ENCODE results near the gene PRKCQ.
A peak's percentile ranks its signal among the peaks of the same experiment; 100 is the strongest.

Gene PRKCQ

GRCh38 chr10:6578795-6579182 lies 1.3 kb downstream of the PRKCQ start:
- Histone ChIP-seq H3K27me3 (ENCODE audit: control insufficient read depth, insufficient read depth, low read length) (peaks cover 4% of the 10 kb centered on the region), H3K4me3 (ENCODE audit: low read length) (peak overlapping the region; percentile 29), H3K9ac (ENCODE audit: low read length) (no peak overlapping the region), H3K4me1 (ENCODE audit: control insufficient read depth, insufficient read depth, low read length) (no peaks in the 10 kb centered on the region), H3K27ac (ENCODE audit: low read depth, low read length) (no peak overlapping the region), H3K36me3 (ENCODE audit: control insufficient read depth, insufficient read depth, low read length) (no peaks in the 10 kb centered on the region)

GRCh38 chr10:6578251-6578771 lies 1.8 kb downstream of the PRKCQ start:
- Histone ChIP-seq H3K4me1 (ENCODE audit: control insufficient read depth, insufficient read depth, low read length) (no peaks in the 10 kb centered on the region), H3K27me3 (ENCODE audit: control insufficient read depth, insufficient read depth, low read length) (peaks cover 4% of the 10 kb centered on the region), H3K36me3 (ENCODE audit: control insufficient read depth, insufficient read depth, low read length) (no peaks in the 10 kb centered on the region), H3K9ac (ENCODE audit: low read length) (no peak overlapping the region), H3K4me3 (ENCODE audit: low read length) (no peak overlapping the region), H3K27ac (ENCODE audit: low read depth, low read length) (no peak overlapping the region)

DNA sequence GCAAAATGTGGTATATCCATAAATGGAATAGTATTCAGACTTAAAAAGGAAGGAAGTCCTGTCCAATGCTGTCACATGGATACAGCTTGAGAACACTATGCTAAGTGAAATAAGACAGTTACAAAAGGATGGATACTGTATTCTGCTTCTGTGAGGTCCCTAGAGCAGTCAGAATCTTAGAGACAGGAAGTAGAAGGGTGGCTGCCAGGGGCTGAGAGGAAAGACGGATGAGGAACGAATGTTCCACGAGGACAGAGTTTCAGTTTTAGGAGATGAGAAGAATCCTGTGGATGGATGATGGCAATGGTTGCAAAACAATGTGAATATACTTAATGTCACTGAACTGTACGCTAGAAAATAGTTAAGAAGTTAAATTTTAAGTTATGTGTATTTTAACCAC lies 3.8 kb downstream of the PRKCQ start:
- Histone ChIP-seq H3K9ac (ENCODE audit: low read length) (no peak overlapping the region), H3K4me1 (ENCODE audit: control insufficient read depth, insufficient read depth, low read length) (no peaks in the 10 kb centered on the region), H3K4me3 (ENCODE audit: low read length) (no peak overlapping the region), H3K27me3 (ENCODE audit: control insufficient read depth, insufficient read depth, low read length) (peaks cover 4% of the 10 kb centered on the region), H3K27ac (ENCODE audit: low read depth, low read length) (no peak overlapping the region), H3K36me3 (ENCODE audit: control insufficient read depth, insufficient read depth, low read length) (no peaks in the 10 kb centered on the region)

GRCh38 chr10:6574664-6575176 lies 5.4 kb downstream of the PRKCQ start:
- H3K9ac ChIP-seq (ENCODE audit: low read length), result no peak overlapping the region
- no peak overlapping the region for H3K4me3 ChIP-seq (ENCODE audit: low read length)
- peaks cover 4% of the 10 kb centered on the region for H3K27me3 ChIP-seq (ENCODE audit: control insufficient read depth, insufficient read depth, low read length)
- no peak overlapping the region for H3K27ac ChIP-seq (ENCODE audit: low read depth, low read length)
- H3K36me3 ChIP-seq (ENCODE audit: control insufficient read depth, insufficient read depth, low read length), result no peaks in the 10 kb centered on the region
- H3K4me1 ChIP-seq (ENCODE audit: control insufficient read depth, insufficient read depth, low read length), result no peaks in the 10 kb centered on the region

DNA sequence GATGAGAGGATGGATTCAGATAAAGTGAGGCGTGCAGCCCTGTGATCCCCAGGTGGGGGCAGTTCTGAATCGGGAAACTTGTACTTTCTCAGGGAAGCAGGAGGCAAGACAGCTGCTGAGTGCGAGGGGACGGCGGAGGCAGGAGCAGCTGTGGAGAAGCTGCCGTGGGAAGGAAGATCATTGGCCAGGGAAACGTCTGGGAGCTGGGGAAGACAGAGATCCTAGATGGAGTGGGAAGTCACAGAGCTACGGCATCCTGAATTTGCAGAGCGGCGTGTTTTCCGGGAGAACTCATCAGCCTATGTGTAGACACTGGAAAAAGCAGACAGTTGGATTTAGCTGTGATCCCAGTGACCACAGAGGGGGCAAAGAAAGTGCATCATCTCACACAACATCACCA lies 9.2 kb downstream of the PRKCQ start:
- Histone ChIP-seq H3K36me3 (ENCODE audit: control insufficient read depth, insufficient read depth, low read length) (no peaks in the 10 kb centered on the region), H3K27me3 (ENCODE audit: control insufficient read depth, insufficient read depth, low read length) (no peaks in the 10 kb centered on the region), H3K27ac (ENCODE audit: low read depth, low read length) (no peak overlapping the region), H3K4me3 (ENCODE audit: low read length) (no peak overlapping the region), H3K4me1 (ENCODE audit: control insufficient read depth, insufficient read depth, low read length) (no peaks in the 10 kb centered on the region), H3K9ac (ENCODE audit: low read length) (no peak overlapping the region)

DNA sequence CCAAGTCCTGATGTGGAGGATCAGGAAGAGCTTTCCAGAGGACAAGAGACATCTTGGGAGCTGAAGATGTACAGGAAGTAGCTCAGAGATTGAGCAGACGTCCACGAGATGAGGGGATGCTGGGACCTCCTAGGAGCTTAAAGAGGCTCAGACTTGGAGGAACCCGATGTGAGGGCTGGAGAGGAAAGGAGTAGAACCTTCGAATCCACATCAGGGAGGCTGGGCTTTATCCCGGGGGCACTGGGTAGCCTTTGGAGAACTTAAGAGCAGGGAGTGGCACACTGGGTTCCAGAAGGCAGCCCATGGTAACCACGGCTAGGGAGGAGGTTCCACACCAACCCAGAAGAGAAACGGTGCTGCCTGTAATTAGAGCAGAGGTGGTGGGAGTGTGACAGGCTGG lies 10.8 kb downstream of the PRKCQ start:
- no peaks in the 10 kb centered on the region for H3K36me3 ChIP-seq (ENCODE audit: control insufficient read depth, insufficient read depth, low read length)
- no peak overlapping the region for H3K27ac ChIP-seq (ENCODE audit: low read depth, low read length)
- H3K27me3 ChIP-seq (ENCODE audit: control insufficient read depth, insufficient read depth, low read length), result no peaks in the 10 kb centered on the region
- H3K4me3 ChIP-seq (ENCODE audit: low read length), result no peak overlapping the region
- no peak overlapping the region for H3K9ac ChIP-seq (ENCODE audit: low read length)
- no peaks in the 10 kb centered on the region for H3K4me1 ChIP-seq (ENCODE audit: control insufficient read depth, insufficient read depth, low read length)

DNA sequence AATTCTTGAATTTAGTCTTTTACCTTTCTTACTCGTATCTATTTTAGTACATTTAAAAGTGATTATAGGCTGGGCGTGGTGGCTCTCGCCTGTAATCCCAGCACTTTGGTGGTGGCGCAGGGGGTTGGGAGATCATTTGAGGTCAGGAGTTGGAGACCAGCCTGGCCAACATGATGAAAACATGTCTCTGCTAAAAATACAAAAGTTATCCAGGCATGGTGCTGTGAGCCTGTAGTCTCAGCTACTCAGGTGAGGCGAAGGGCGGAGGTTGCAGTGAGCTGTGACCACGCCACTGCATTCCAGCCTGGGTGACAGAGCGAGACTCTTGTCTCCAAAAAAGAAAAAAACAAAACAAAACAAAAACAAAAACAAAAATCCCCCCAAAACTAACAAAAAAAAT lies 12.2 kb downstream of the PRKCQ start:
- Histone ChIP-seq H3K27ac (ENCODE audit: low read depth, low read length) (no peak overlapping the region), H3K4me1 (ENCODE audit: control insufficient read depth, insufficient read depth, low read length) (no peaks in the 10 kb centered on the region), H3K4me3 (ENCODE audit: low read length) (no peak overlapping the region), H3K36me3 (ENCODE audit: control insufficient read depth, insufficient read depth, low read length) (no peaks in the 10 kb centered on the region), H3K27me3 (ENCODE audit: control insufficient read depth, insufficient read depth, low read length) (no peaks in the 10 kb centered on the region), H3K9ac (ENCODE audit: low read length) (no peak overlapping the region)

GRCh38 chr10:6567203-6567703 lies 12.8 kb downstream of the PRKCQ start:
- no peak overlapping the region for H3K9ac ChIP-seq (ENCODE audit: low read length)
- no peaks in the 10 kb centered on the region for H3K4me1 ChIP-seq (ENCODE audit: control insufficient read depth, insufficient read depth, low read length)

DNA sequence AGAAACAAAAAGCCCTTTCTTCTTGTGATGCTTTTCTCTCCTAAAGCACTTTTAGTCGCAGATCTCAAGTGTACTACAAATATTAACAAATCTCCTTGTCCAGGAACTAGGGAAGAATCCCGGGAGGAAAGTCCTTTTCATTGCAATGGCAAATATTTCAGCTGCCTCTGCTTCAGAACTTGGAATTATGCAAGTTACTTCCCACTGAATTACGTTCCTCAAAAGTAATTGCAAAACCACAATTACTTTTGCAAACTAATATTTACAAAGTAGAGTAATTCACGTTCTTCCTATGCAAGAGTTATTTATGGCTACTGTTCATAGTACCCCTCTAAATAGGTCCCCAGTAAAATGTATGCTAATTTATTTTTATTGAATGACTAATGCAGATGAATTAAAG lies 14.5 kb downstream of the PRKCQ start:
- no peak overlapping the region for H3K27ac ChIP-seq (ENCODE audit: low read depth, low read length)
- no peaks in the 10 kb centered on the region for H3K27me3 ChIP-seq (ENCODE audit: control insufficient read depth, insufficient read depth, low read length)
- no peak overlapping the region for H3K4me3 ChIP-seq (ENCODE audit: low read length)
- no peaks in the 10 kb centered on the region for H3K36me3 ChIP-seq (ENCODE audit: control insufficient read depth, insufficient read depth, low read length)
- no peaks in the 10 kb centered on the region for H3K4me1 ChIP-seq (ENCODE audit: control insufficient read depth, insufficient read depth, low read length)
- H3K9ac ChIP-seq (ENCODE audit: low read length), result no peak overlapping the region

More at GRCh38 chr10:6567203-6567703, 12.8 kb downstream of the PRKCQ start:
- Histone ChIP-seq H3K27me3 (ENCODE audit: control insufficient read depth, insufficient read depth, low read length) (no peaks in the 10 kb centered on the region), H3K27ac (ENCODE audit: low read depth, low read length) (no peak overlapping the region), H3K36me3 (ENCODE audit: control insufficient read depth, insufficient read depth, low read length) (no peaks in the 10 kb centered on the region), H3K4me3 (ENCODE audit: low read length) (no peak overlapping the region)

- no peak overlapping the region for H3K4me3 ChIP-seq (ENCODE audit: low read length)
- H3K4me1 ChIP-seq (ENCODE audit: control insufficient read depth, insufficient read depth, low read length), result no peaks in the 10 kb centered on the region
- no peaks in the 10 kb centered on the region for H3K36me3 ChIP-seq (ENCODE audit: control insufficient read depth, insufficient read depth, low read length)
- no peak overlapping the region for H3K9ac ChIP-seq (ENCODE audit: low read length)
- H3K27me3 ChIP-seq (ENCODE audit: control insufficient read depth, insufficient read depth, low read length), result no peaks in the 10 kb centered on the region
- H3K27ac ChIP-seq (ENCODE audit: low read depth, low read length), result no peak overlapping the region
These were observed 15.7 kb downstream of the PRKCQ start for GRCh38 chr10:6564367-6564766.

GRCh38 chr10:6563731-6564130 lies 16.3 kb downstream of the PRKCQ start:
- Histone ChIP-seq H3K36me3 (ENCODE audit: control insufficient read depth, insufficient read depth, low read length) (no peaks in the 10 kb centered on the region), H3K27ac (ENCODE audit: low read depth, low read length) (no peak overlapping the region), H3K9ac (ENCODE audit: low read length) (no peak overlapping the region), H3K27me3 (ENCODE audit: control insufficient read depth, insufficient read depth, low read length) (no peaks in the 10 kb centered on the region), H3K4me1 (ENCODE audit: control insufficient read depth, insufficient read depth, low read length) (no peaks in the 10 kb centered on the region), H3K4me3 (ENCODE audit: low read length) (no peak overlapping the region)

- Histone ChIP-seq H3K27me3 (ENCODE audit: control insufficient read depth, insufficient read depth, low read length) (no peaks in the 10 kb centered on the region), H3K27ac (ENCODE audit: low read depth, low read length) (no peak overlapping the region), H3K36me3 (ENCODE audit: control insufficient read depth, insufficient read depth, low read length) (no peaks in the 10 kb centered on the region), H3K4me3 (ENCODE audit: low read length) (no peak overlapping the region), H3K9ac (ENCODE audit: low read length) (no peak overlapping the region), H3K4me1 (ENCODE audit: control insufficient read depth, insufficient read depth, low read length) (no peaks in the 10 kb centered on the region)
These were observed 17.0 kb downstream of the PRKCQ start for GRCh38 chr10:6563075-6563474.

- H3K4me1 ChIP-seq (ENCODE audit: control insufficient read depth, insufficient read depth, low read length), result no peaks in the 10 kb centered on the region
- H3K27ac ChIP-seq (ENCODE audit: low read depth, low read length), result no peak overlapping the region
These were observed 17.9 kb downstream of the PRKCQ start for GRCh38 chr10:6562221-6562620.

More at GRCh38 chr10:6562221-6562620, 17.9 kb downstream of the PRKCQ start:
- Histone ChIP-seq H3K4me3 (ENCODE audit: low read length) (no peak overlapping the region), H3K36me3 (ENCODE audit: control insufficient read depth, insufficient read depth, low read length) (no peaks in the 10 kb centered on the region), H3K27me3 (ENCODE audit: control insufficient read depth, insufficient read depth, low read length) (no peaks in the 10 kb centered on the region), H3K9ac (ENCODE audit: low read length) (no peak overlapping the region)
